WTC11 (cell line): ENCODE data around the gene ANO2. TPM values are rescaled to one million over a fixed set of nuclear protein-coding genes. Genes with fewer than 3 reads are reported as not detected.

ENCODE experiments used
- ATAC-seq: fragments of 200-7000 bp; cut with Tn5 transposase; 2 replicates; pipeline ENCODE4 v1.10.0; 2021; ENCODE audit warnings: mild to moderate bottlenecking, moderate library complexity
- CTCF ChIA-PET: fragments of 300-600 bp; sonication (Branson Sonifier 250); formaldehyde crosslinking; loops from one replicate; lab custom pipeline; 2021; ENCODE audit warnings: antibody characterized with exemption; lab: Charles Lee
- POLR2A ChIA-PET: fragments of 350-600 bp; sonication (Branson Sonifier 250); formaldehyde crosslinking; loops from one replicate; lab custom pipeline; 2021; ENCODE audit warnings: antibody characterized with exemption; lab: Charles Lee
- DNase-seq: peaks from one replicate; pipeline ENCODE4 v3.0.0; 2021; ENCODE audit warnings: low spot score
- H3K27ac Mint-ChIP-seq: 2 replicates; pipeline ENCODE4 v1.8.0; 2021; ENCODE audit warnings: mixed read lengths
- H3K27me3 Mint-ChIP-seq: 2 replicates; pipeline ENCODE4 v1.8.0; 2021; ENCODE audit warnings: low read depth, mild to moderate bottlenecking, moderate library complexity, mixed read lengths
- H3K36me3 Mint-ChIP-seq: 2 replicates; pipeline ENCODE4 v1.8.0; 2021; ENCODE audit warnings: mixed read lengths
- H3K4me1 Mint-ChIP-seq: 2 replicates; pipeline ENCODE4 v1.8.0; 2022; ENCODE audit warnings: mixed read lengths
- H3K4me3 Mint-ChIP-seq: 2 replicates; pipeline ENCODE4 v1.8.0; 2021; ENCODE audit warnings: mild to moderate bottlenecking, moderate library complexity, mixed read lengths
- H3K9me3 Mint-ChIP-seq: 2 replicates; pipeline ENCODE4 v1.8.0; 2021; ENCODE audit warnings: mixed read lengths
- ATF1 ChIP-seq: sonication (generic); formaldehyde crosslinking; IDR thresholded peaks from 2 replicates; pipeline ENCODE4 v1.8.1; 2023; ENCODE audit warnings: mild to moderate bottlenecking, moderate library complexity, missing genetic modification reagents
- ESRRA ChIP-seq: sonication (generic); formaldehyde crosslinking; IDR thresholded peaks from 2 replicates; pipeline ENCODE4 v1.8.1; 2022; ENCODE audit warnings: mild to moderate bottlenecking, missing genetic modification reagents, borderline replicate concordance
- GRHL2 ChIP-seq: fragments of 250-450 bp; sonication (Bioruptor Pico); IDR thresholded peaks from 2 replicates; pipeline ENCODE4 v1.8.0; 2022; ENCODE audit warnings: mild to moderate bottlenecking, moderate library complexity; ENCODE audit not compliant: insufficient replicate concordance, severe bottlenecking
- IRF2 ChIP-seq: sonication (generic); formaldehyde crosslinking; IDR thresholded peaks from 2 replicates; pipeline ENCODE4 v1.8.0; 2022; ENCODE audit warnings: low read depth, missing genetic modification reagents, borderline replicate concordance
- JUN ChIP-seq: sonication (generic); formaldehyde crosslinking; IDR thresholded peaks from 2 replicates; pipeline ENCODE4 v1.8.0; 2023; ENCODE audit warnings: mild to moderate bottlenecking, missing genetic modification reagents
- MXD4 ChIP-seq: fragments of 250-450 bp; sonication (Bioruptor Pico); IDR thresholded peaks from 2 replicates; pipeline ENCODE4 v1.8.0; 2021; ENCODE audit warnings: mild to moderate bottlenecking, moderate library complexity, borderline replicate concordance
- NR2C2 ChIP-seq: sonication (generic); formaldehyde crosslinking; IDR thresholded peaks from 2 replicates; pipeline ENCODE4 v1.8.0; 2022; ENCODE audit warnings: mild to moderate bottlenecking, missing genetic modification reagents
- SMAD3 ChIP-seq: sonication (generic); formaldehyde crosslinking; IDR thresholded peaks from 2 replicates; pipeline ENCODE4 v1.8.0; 2022; ENCODE audit warnings: missing genetic modification reagents, mild to moderate bottlenecking, borderline replicate concordance
- ZNF396 ChIP-seq: fragments of 250-450 bp; sonication (Bioruptor Pico); IDR thresholded peaks from 2 replicates; pipeline ENCODE4 v1.8.0; 2021; ENCODE audit warnings: mild to moderate bottlenecking, moderate library complexity, borderline replicate concordance
- total RNA-seq: library from RNA; stranded (reverse); gene quantifications from 3 replicates; pipeline ENCODE4 v1.2.3, GENCODE V29; 2021
- TF ChIP-seq, protein P1 (sequence below): sonication (generic); formaldehyde crosslinking; conservative IDR thresholded peaks from 2 replicates; pipeline ENCODE4 v1.8.1; 2022; ENCODE audit warnings: mild to moderate bottlenecking, missing genetic modification reagents
- TF ChIP-seq, protein P2 (sequence below): sonication (generic); formaldehyde crosslinking; IDR thresholded peaks from 2 replicates; pipeline ENCODE4 v1.8.1; 2023; ENCODE audit warnings: mild to moderate bottlenecking, missing genetic modification reagents
- TF ChIP-seq, protein P3 (sequence below): sonication (generic); formaldehyde crosslinking; IDR thresholded peaks from 2 replicates; pipeline ENCODE4 v1.8.1; 2023; ENCODE audit warnings: mild to moderate bottlenecking, missing genetic modification reagents, borderline replicate concordance
- TF ChIP-seq, protein P4 (sequence below): sonication (generic); formaldehyde crosslinking; IDR thresholded peaks from 2 replicates; pipeline ENCODE4 v1.8.0; 2023; ENCODE audit warnings: mild to moderate bottlenecking, missing genetic modification reagents
- TF ChIP-seq, protein P5 (sequence below): sonication (generic); formaldehyde crosslinking; IDR thresholded peaks from 2 replicates; pipeline ENCODE4 v1.8.0; 2023; ENCODE audit warnings: missing genetic modification reagents, mild to moderate bottlenecking, borderline replicate concordance
- TF ChIP-seq, protein P6 (sequence below): sonication (generic); formaldehyde crosslinking; IDR thresholded peaks from 2 replicates; pipeline ENCODE4 v1.8.1; 2022; ENCODE audit warnings: missing genetic modification reagents, borderline replicate concordance
- TF ChIP-seq, protein P7 (sequence below): sonication (generic); formaldehyde crosslinking; IDR thresholded peaks from 2 replicates; pipeline ENCODE4 v1.8.1; 2023; ENCODE audit warnings: mild to moderate bottlenecking, missing genetic modification reagents, moderate library complexity
- TF ChIP-seq, protein P8 (sequence below): sonication (generic); formaldehyde crosslinking; IDR thresholded peaks from 2 replicates; pipeline ENCODE4 v1.8.1; 2023; ENCODE audit warnings: mild to moderate bottlenecking, missing genetic modification reagents
- TF ChIP-seq, protein P9 (sequence below): sonication (generic); formaldehyde crosslinking; IDR thresholded peaks from 2 replicates; pipeline ENCODE4 v1.8.0; 2023; ENCODE audit warnings: missing genetic modification reagents

The ANO2 gene
- total RNA-seq, 1 experiment from 2014 or later = 2.8 TPM

DNA sequence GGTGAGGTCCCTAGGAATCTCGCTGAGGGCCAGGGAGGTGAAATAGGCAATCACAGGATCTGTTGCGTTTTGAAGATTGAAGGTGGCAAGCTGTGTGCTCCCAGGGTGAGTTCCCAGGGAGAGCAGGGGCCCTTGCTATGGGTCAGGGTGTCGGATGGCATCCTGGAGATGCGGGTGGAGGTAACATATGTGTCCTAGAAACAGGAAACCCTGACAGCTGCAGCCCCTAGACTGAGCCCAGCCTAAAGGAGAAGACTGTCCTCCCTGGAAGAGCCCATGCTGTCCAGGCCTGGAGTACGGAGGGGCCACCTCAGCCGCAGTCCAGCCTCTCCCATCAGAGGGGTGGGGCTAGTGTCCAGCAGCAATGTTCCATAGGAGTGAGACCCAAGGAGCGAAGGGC, 318.9 kb downstream of the ANO2 start:
- ChIA-PET CTCF (no interaction called here), POLR2A (no interaction called here)
- no peaks in the 10 kb centered on the region for H3K36me3 Mint-ChIP-seq
- TF ChIP-seq, protein P1, sequence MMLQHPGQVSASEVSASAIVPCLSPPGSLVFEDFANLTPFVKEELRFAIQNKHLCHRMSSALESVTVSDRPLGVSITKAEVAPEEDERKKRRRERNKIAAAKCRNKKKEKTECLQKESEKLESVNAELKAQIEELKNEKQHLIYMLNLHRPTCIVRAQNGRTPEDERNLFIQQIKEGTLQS = no peak
- TF ChIP-seq JUN (no peak), MXD4 (CRISPR knock-in tag) (no peak), ATF1 (CRISPR knock-in tag) (no peak), IRF2 (CRISPR knock-in tag) (no peak), GRHL2 (no peak), ZNF396 (CRISPR knock-in tag) (no peak), SMAD3 (CRISPR knock-in tag) (no peak), NR2C2 (CRISPR knock-in tag) (no peak), ESRRA (CRISPR knock-in tag) (no peak)
- TF ChIP-seq, protein P2, sequence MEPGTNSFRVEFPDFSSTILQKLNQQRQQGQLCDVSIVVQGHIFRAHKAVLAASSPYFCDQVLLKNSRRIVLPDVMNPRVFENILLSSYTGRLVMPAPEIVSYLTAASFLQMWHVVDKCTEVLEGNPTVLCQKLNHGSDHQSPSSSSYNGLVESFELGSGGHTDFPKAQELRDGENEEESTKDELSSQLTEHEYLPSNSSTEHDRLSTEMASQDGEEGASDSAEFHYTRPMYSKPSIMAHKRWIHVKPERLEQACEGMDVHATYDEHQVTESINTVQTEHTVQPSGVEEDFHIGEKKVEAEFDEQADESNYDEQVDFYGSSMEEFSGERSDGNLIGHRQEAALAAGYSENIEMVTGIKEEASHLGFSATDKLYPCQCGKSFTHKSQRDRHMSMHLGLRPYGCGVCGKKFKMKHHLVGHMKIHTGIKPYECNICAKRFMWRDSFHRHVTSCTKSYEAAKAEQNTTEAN (CRISPR knock-in tag) = no peak
- TF ChIP-seq, protein P3, sequence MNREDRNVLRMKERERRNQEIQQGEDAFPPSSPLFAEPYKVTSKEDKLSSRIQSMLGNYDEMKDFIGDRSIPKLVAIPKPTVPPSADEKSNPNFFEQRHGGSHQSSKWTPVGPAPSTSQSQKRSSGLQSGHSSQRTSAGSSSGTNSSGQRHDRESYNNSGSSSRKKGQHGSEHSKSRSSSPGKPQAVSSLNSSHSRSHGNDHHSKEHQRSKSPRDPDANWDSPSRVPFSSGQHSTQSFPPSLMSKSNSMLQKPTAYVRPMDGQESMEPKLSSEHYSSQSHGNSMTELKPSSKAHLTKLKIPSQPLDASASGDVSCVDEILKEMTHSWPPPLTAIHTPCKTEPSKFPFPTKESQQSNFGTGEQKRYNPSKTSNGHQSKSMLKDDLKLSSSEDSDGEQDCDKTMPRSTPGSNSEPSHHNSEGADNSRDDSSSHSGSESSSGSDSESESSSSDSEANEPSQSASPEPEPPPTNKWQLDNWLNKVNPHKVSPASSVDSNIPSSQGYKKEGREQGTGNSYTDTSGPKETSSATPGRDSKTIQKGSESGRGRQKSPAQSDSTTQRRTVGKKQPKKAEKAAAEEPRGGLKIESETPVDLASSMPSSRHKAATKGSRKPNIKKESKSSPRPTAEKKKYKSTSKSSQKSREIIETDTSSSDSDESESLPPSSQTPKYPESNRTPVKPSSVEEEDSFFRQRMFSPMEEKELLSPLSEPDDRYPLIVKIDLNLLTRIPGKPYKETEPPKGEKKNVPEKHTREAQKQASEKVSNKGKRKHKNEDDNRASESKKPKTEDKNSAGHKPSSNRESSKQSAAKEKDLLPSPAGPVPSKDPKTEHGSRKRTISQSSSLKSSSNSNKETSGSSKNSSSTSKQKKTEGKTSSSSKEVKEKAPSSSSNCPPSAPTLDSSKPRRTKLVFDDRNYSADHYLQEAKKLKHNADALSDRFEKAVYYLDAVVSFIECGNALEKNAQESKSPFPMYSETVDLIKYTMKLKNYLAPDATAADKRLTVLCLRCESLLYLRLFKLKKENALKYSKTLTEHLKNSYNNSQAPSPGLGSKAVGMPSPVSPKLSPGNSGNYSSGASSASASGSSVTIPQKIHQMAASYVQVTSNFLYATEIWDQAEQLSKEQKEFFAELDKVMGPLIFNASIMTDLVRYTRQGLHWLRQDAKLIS (CRISPR knock-in tag) = no peak
- TF ChIP-seq, protein P4, sequence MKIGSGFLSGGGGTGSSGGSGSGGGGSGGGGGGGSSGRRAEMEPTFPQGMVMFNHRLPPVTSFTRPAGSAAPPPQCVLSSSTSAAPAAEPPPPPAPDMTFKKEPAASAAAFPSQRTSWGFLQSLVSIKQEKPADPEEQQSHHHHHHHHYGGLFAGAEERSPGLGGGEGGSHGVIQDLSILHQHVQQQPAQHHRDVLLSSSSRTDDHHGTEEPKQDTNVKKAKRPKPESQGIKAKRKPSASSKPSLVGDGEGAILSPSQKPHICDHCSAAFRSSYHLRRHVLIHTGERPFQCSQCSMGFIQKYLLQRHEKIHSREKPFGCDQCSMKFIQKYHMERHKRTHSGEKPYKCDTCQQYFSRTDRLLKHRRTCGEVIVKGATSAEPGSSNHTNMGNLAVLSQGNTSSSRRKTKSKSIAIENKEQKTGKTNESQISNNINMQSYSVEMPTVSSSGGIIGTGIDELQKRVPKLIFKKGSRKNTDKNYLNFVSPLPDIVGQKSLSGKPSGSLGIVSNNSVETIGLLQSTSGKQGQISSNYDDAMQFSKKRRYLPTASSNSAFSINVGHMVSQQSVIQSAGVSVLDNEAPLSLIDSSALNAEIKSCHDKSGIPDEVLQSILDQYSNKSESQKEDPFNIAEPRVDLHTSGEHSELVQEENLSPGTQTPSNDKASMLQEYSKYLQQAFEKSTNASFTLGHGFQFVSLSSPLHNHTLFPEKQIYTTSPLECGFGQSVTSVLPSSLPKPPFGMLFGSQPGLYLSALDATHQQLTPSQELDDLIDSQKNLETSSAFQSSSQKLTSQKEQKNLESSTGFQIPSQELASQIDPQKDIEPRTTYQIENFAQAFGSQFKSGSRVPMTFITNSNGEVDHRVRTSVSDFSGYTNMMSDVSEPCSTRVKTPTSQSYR (CRISPR knock-in tag) = no peak
- TF ChIP-seq, protein P5, sequence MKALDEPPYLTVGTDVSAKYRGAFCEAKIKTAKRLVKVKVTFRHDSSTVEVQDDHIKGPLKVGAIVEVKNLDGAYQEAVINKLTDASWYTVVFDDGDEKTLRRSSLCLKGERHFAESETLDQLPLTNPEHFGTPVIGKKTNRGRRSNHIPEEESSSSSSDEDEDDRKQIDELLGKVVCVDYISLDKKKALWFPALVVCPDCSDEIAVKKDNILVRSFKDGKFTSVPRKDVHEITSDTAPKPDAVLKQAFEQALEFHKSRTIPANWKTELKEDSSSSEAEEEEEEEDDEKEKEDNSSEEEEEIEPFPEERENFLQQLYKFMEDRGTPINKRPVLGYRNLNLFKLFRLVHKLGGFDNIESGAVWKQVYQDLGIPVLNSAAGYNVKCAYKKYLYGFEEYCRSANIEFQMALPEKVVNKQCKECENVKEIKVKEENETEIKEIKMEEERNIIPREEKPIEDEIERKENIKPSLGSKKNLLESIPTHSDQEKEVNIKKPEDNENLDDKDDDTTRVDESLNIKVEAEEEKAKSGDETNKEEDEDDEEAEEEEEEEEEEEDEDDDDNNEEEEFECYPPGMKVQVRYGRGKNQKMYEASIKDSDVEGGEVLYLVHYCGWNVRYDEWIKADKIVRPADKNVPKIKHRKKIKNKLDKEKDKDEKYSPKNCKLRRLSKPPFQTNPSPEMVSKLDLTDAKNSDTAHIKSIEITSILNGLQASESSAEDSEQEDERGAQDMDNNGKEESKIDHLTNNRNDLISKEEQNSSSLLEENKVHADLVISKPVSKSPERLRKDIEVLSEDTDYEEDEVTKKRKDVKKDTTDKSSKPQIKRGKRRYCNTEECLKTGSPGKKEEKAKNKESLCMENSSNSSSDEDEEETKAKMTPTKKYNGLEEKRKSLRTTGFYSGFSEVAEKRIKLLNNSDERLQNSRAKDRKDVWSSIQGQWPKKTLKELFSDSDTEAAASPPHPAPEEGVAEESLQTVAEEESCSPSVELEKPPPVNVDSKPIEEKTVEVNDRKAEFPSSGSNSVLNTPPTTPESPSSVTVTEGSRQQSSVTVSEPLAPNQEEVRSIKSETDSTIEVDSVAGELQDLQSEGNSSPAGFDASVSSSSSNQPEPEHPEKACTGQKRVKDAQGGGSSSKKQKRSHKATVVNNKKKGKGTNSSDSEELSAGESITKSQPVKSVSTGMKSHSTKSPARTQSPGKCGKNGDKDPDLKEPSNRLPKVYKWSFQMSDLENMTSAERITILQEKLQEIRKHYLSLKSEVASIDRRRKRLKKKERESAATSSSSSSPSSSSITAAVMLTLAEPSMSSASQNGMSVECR (CRISPR knock-in tag) = no peak
- TF ChIP-seq, protein P6, sequence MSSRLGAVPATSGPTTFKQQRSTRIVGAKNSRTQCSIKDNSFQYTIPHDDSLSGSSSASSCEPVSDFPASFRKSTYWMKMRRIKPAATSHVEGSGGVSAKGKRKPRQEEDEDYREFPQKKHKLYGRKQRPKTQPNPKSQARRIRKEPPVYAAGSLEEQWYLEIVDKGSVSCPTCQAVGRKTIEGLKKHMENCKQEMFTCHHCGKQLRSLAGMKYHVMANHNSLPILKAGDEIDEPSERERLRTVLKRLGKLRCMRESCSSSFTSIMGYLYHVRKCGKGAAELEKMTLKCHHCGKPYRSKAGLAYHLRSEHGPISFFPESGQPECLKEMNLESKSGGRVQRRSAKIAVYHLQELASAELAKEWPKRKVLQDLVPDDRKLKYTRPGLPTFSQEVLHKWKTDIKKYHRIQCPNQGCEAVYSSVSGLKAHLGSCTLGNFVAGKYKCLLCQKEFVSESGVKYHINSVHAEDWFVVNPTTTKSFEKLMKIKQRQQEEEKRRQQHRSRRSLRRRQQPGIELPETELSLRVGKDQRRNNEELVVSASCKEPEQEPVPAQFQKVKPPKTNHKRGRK (CRISPR knock-in tag) = no peak
- TF ChIP-seq, protein P7, sequence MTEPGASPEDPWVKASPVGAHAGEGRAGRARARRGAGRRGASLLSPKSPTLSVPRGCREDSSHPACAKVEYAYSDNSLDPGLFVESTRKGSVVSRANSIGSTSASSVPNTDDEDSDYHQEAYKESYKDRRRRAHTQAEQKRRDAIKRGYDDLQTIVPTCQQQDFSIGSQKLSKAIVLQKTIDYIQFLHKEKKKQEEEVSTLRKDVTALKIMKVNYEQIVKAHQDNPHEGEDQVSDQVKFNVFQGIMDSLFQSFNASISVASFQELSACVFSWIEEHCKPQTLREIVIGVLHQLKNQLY (CRISPR knock-in tag) = no peak
- TF ChIP-seq, protein P8, sequence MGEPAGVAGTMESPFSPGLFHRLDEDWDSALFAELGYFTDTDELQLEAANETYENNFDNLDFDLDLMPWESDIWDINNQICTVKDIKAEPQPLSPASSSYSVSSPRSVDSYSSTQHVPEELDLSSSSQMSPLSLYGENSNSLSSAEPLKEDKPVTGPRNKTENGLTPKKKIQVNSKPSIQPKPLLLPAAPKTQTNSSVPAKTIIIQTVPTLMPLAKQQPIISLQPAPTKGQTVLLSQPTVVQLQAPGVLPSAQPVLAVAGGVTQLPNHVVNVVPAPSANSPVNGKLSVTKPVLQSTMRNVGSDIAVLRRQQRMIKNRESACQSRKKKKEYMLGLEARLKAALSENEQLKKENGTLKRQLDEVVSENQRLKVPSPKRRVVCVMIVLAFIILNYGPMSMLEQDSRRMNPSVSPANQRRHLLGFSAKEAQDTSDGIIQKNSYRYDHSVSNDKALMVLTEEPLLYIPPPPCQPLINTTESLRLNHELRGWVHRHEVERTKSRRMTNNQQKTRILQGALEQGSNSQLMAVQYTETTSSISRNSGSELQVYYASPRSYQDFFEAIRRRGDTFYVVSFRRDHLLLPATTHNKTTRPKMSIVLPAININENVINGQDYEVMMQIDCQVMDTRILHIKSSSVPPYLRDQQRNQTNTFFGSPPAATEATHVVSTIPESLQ (CRISPR knock-in tag) = no peak
- TF ChIP-seq, protein P9, sequence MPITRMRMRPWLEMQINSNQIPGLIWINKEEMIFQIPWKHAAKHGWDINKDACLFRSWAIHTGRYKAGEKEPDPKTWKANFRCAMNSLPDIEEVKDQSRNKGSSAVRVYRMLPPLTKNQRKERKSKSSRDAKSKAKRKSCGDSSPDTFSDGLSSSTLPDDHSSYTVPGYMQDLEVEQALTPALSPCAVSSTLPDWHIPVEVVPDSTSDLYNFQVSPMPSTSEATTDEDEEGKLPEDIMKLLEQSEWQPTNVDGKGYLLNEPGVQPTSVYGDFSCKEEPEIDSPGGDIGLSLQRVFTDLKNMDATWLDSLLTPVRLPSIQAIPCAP = no peak
- ATAC-seq (no peak), DNase-seq (no peak)
- no peaks in the 10 kb centered on the region for H3K9me3 Mint-ChIP-seq
- peaks cover 4% of the 10 kb centered on the region for H3K4me1 Mint-ChIP-seq
- no peak overlapping the region for H3K27ac Mint-ChIP-seq
- H3K27me3 Mint-ChIP-seq = no peaks in the 10 kb centered on the region
- H3K4me3 Mint-ChIP-seq = no peak overlapping the region
